HEK293 (cell line): ENCODE measurements around the gene DDX10.

ENCODE experiments used
- CTCF ChIA-PET: fragments of 350-600 bp; formaldehyde crosslinking; extraction: SDS; loops from one replicate; lab custom pipeline; 2021; ENCODE audit warnings: antibody characterized with exemption; lab: Yijun Ruan, JAX
- POLR2A ChIA-PET: fragments of 300-600 bp; formaldehyde crosslinking; extraction: SDS; loops from one replicate; lab custom pipeline; 2020; ENCODE audit warnings: antibody characterized with exemption, inconsistent platforms; lab: Yijun Ruan, JAX
- H3K27ac ChIP-seq: fragments of 200-500 bp; sonication (Bioruptor generic); 2 replicates; pipeline ENCODE4 v1.5.1; 2014; ENCODE audit warnings: low read depth, low read length, control low read depth, inconsistent platforms; ENCODE audit errors: extremely low read depth
- H3K36me3 ChIP-seq, 2 experiments: fragments of 200-500 bp in 1 of 2; sonication (Bioruptor generic) in 1 of 2; 1 replicate in 1 of 2; 2 replicates in 1 of 2; pipeline ENCODE4 v1.5.1; 2014 to 2017; ENCODE audit warnings: inconsistent platforms in 2 of 2, low read length in 2 of 2; ENCODE audit not compliant: control insufficient read depth in 2 of 2, insufficient read depth in 1 of 2
- H3K4me1 ChIP-seq: fragments of 200-500 bp; sonication (Bioruptor generic); 2 replicates; pipeline ENCODE4 v1.5.1; 2014; ENCODE audit warnings: mild to moderate bottlenecking, low read length, inconsistent platforms; ENCODE audit not compliant: control insufficient read depth, insufficient read depth
- H3K4me3 ChIP-seq: 2 replicates; pipeline ENCODE4 v1.5.1; 2011; ENCODE audit warnings: low read depth, mild to moderate bottlenecking, control low read depth, low read length, moderate library complexity
- H3K9me3 ChIP-seq: fragments of 200-500 bp; sonication (Bioruptor generic); 2 replicates; pipeline ENCODE4 v1.5.1; 2014; ENCODE audit warnings: low read depth, low read length, inconsistent platforms; ENCODE audit not compliant: control insufficient read depth, insufficient read depth
- FEZF1 ChIP-seq: fragments of 450-650 bp; formaldehyde crosslinking; IDR thresholded peaks from 2 replicates; pipeline ENCODE4 v1.5.1; 2016; ENCODE audit warnings: missing biosample characterization, missing genetic modification characterization
- HOXA7 ChIP-seq: sonication (generic); formaldehyde crosslinking; IDR thresholded peaks from 2 replicates; pipeline ENCODE4 v1.8.1; 2022; ENCODE audit warnings: missing genetic modification reagents, borderline replicate concordance
- KLF7 ChIP-seq: fragments of 450-650 bp; formaldehyde crosslinking; IDR thresholded peaks from 2 replicates; pipeline ENCODE4 v1.5.1; 2016; ENCODE audit warnings: missing biosample characterization, missing genetic modification characterization, borderline replicate concordance
- OVOL3 ChIP-seq: fragments of 450-650 bp; formaldehyde crosslinking; IDR thresholded peaks from 2 replicates; pipeline ENCODE4 v1.5.1; 2016; ENCODE audit warnings: missing biosample characterization, missing genetic modification characterization
- SALL2 ChIP-seq: fragments of 450-650 bp; formaldehyde crosslinking; IDR thresholded peaks from 2 replicates; pipeline ENCODE4 v1.5.0; 2017; ENCODE audit warnings: missing biosample characterization, mild to moderate bottlenecking, missing genetic modification characterization, borderline replicate concordance
- SP2 ChIP-seq: fragments of 450-650 bp; formaldehyde crosslinking; IDR thresholded peaks from 2 replicates; pipeline ENCODE4 v1.5.1; 2016; ENCODE audit warnings: missing biosample characterization, missing genetic modification characterization
- ZBTB6 ChIP-seq: fragments of 450-650 bp; formaldehyde crosslinking; IDR thresholded peaks from 2 replicates; pipeline ENCODE4 v1.5.1; 2017; ENCODE audit warnings: missing biosample characterization, missing genetic modification characterization
- ZNF132 ChIP-seq: fragments of 450-650 bp; formaldehyde crosslinking; IDR thresholded peaks from 2 replicates; pipeline ENCODE4 v1.5.1; 2017; ENCODE audit warnings: missing biosample characterization, missing genetic modification characterization, borderline replicate concordance
- ZNF133 ChIP-seq: fragments of 450-650 bp; formaldehyde crosslinking; IDR thresholded peaks from 2 replicates; pipeline ENCODE4 v1.5.1; 2016; ENCODE audit warnings: missing biosample characterization, missing genetic modification characterization
- ZNF202 ChIP-seq: fragments of 450-650 bp; formaldehyde crosslinking; IDR thresholded peaks from 2 replicates; pipeline ENCODE4 v1.5.1; 2016; ENCODE audit warnings: missing biosample characterization, missing genetic modification characterization, borderline replicate concordance
- ZNF239 ChIP-seq: fragments of 450-650 bp; formaldehyde crosslinking; IDR thresholded peaks from 2 replicates; pipeline ENCODE4 v1.5.1; 2016; ENCODE audit warnings: missing biosample characterization, missing genetic modification characterization
- ZNF24 ChIP-seq: fragments of 450-650 bp; formaldehyde crosslinking; IDR thresholded peaks from 2 replicates; pipeline ENCODE4 v1.5.1; 2016; ENCODE audit warnings: missing biosample characterization, missing genetic modification characterization
- ZNF280C ChIP-seq: fragments of 450-650 bp; formaldehyde crosslinking; IDR thresholded peaks from 2 replicates; pipeline ENCODE4 v1.5.1; 2016; ENCODE audit warnings: missing biosample characterization, missing genetic modification characterization
- ZNF302 ChIP-seq: fragments of 450-650 bp; formaldehyde crosslinking; IDR thresholded peaks from 2 replicates; pipeline ENCODE4 v1.5.1; 2016; ENCODE audit warnings: missing biosample characterization, missing genetic modification characterization, low read depth
- ZNF341 ChIP-seq: fragments of 450-650 bp; formaldehyde crosslinking; IDR thresholded peaks from 2 replicates; pipeline ENCODE4; 2016; ENCODE audit warnings: low read depth, missing biosample characterization, missing genetic modification characterization
- ZNF391 ChIP-seq: fragments of 450-650 bp; formaldehyde crosslinking; IDR thresholded peaks from 2 replicates; pipeline ENCODE4 v1.5.1; 2016; ENCODE audit warnings: low read depth, missing biosample characterization, missing genetic modification characterization, borderline replicate concordance
- ZNF48 ChIP-seq: fragments of 450-650 bp; formaldehyde crosslinking; IDR thresholded peaks from 2 replicates; pipeline ENCODE4 v1.5.1; 2016; ENCODE audit warnings: missing biosample characterization, missing genetic modification characterization
- ZNF548 ChIP-seq: fragments of 450-650 bp; formaldehyde crosslinking; IDR thresholded peaks from 2 replicates; pipeline ENCODE4 v1.5.1; 2016; ENCODE audit warnings: missing biosample characterization, missing genetic modification characterization
- ZNF549 ChIP-seq: fragments of 450-650 bp; IDR thresholded peaks from 2 replicates; pipeline ENCODE4 v1.5.1; 2018; ENCODE audit warnings: missing biosample characterization, missing genetic modification characterization, mild to moderate bottlenecking, inconsistent platforms, moderate library complexity
- ZNF561 ChIP-seq: fragments of 450-650 bp; IDR thresholded peaks from 2 replicates; pipeline ENCODE4 v1.5.1; 2018; ENCODE audit warnings: missing biosample characterization, missing genetic modification characterization, borderline replicate concordance
- ZNF621 ChIP-seq: fragments of 450-650 bp; formaldehyde crosslinking; IDR thresholded peaks from 2 replicates; pipeline ENCODE4 v1.5.1; 2017; ENCODE audit warnings: missing biosample characterization, missing genetic modification characterization
- ZNF623 ChIP-seq: fragments of 450-650 bp; formaldehyde crosslinking; IDR thresholded peaks from 2 replicates; pipeline ENCODE4 v1.5.1; 2016; ENCODE audit warnings: missing biosample characterization, missing genetic modification characterization
- ZNF624 ChIP-seq: fragments of 450-650 bp; formaldehyde crosslinking; IDR thresholded peaks from 2 replicates; pipeline ENCODE4 v1.5.1; 2017; ENCODE audit warnings: missing biosample characterization, missing genetic modification characterization
- ZNF791 ChIP-seq: fragments of 450-650 bp; formaldehyde crosslinking; IDR thresholded peaks from 2 replicates; pipeline ENCODE4 v1.5.1; 2016; ENCODE audit warnings: missing biosample characterization, missing genetic modification characterization
- ZSCAN16 ChIP-seq: fragments of 450-650 bp; formaldehyde crosslinking; IDR thresholded peaks from 2 replicates; pipeline ENCODE4 v1.5.1; 2016; ENCODE audit warnings: missing biosample characterization, missing genetic modification characterization

DDX10 gene

DNA sequence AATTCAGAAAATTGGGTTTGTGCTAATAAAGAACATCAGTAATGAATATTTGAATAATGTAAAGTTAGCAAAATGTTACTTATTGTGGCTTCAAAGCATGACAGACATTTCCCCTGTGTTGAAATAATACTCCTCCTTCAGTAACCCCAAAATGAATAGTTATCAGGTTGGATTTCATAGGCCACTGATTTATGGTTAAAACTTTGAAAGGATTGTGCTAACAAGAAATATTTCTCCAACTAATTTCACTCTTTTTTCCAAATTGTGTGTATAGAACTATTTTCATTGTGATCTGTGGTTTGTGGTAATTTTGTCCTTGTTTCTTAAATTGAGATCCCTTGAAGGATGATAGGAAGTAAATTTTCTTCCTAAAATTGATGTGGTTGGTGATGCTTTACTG, 7.9 kb downstream of the DDX10 start:
- CTCF ChIA-PET = interaction anchor here (0.7 kb wide), 1 partner anchor 1304 kb away, joined by 4 read pairs; no protein-coding TSS in a partner anchor
- TF ChIP-seq ZNF133 (no peak), ZNF239 (tag by site-specific recombination) (no peak), FEZF1 (tag by site-specific recombination) (no peak), ZNF48 (tag by site-specific recombination) (no peak), ZNF791 (tag by site-specific recombination) (no peak), ZNF561 (tag by site-specific recombination) (no peak), ZNF202 (tag by site-specific recombination) (no peak), ZNF549 (tag by site-specific recombination) (no peak), ZNF623 (tag by site-specific recombination) (no peak), ZNF280C (tag by site-specific recombination) (no peak), ZNF391 (tag by site-specific recombination) (no peak), ZBTB6 (tag by site-specific recombination) (no peak), ZNF621 (tag by site-specific recombination) (no peak), ZSCAN16 (tag by site-specific recombination) (no peak), OVOL3 (no peak), HOXA7 (CRISPR knock-in tag) (no peak), SALL2 (no peak), ZNF24 (tag by site-specific recombination) (no peak)
- no peak overlapping the region for H3K27ac ChIP-seq
- H3K36me3 ChIP-seq = peaks cover 0 to 46% of the 10 kb centered on the region in 2 experiments; a peak in 1 of 3 replicates
- no peaks in the 10 kb centered on the region for H3K9me3 ChIP-seq
- H3K4me1 ChIP-seq = no peaks in the 10 kb centered on the region
- H3K4me3 ChIP-seq = no peak overlapping the region
- POLR2A ChIA-PET = no interaction called here

DNA sequence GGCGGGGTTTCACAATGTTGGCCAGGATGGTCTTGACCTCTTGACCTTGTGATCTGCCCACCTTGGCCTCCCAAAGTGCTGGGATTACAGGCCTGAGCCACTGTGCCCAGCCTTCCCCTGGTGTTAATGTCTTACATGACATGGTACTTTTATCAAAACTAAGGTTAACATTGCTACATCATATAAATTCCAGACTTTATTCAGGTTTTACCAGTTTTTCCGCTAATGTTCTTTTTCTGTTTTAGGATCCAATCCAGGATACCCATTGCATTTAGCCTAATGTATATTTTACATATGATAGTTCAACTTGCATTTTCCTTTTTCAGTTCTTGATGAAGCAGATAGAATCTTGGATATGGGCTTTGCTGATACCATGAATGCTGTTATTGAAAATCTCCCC, 14.2 kb downstream of the DDX10 start:
- ChIA-PET CTCF (no interaction called here), POLR2A (no interaction called here)
- Histone ChIP-seq H3K4me1 (no peaks in the 10 kb centered on the region), H3K9me3 (no peaks in the 10 kb centered on the region), H3K4me3 (no peak overlapping the region), H3K27ac (no peak overlapping the region), H3K36me3 (peaks cover 0 to 61% of the 10 kb centered on the region in 2 experiments; a peak in 2 of 3 replicates)
- no peak for TF ChIP-seq ZNF624 (tag by site-specific recombination)

GRCh38 chr11:108680271-108680670, 15.4 kb downstream of the DDX10 start:
- CTCF ChIA-PET = no interaction called here
- Histone ChIP-seq H3K4me3 (no peak overlapping the region), H3K9me3 (no peaks in the 10 kb centered on the region), H3K36me3 (peaks cover 0 to 55% of the 10 kb centered on the region in 2 experiments; a peak in 2 of 3 replicates), H3K4me1 (no peaks in the 10 kb centered on the region), H3K27ac (no peak overlapping the region)
- POLR2A ChIA-PET = no interaction called here
- TF ChIP-seq SP2 (tag by site-specific recombination) (no peak), ZNF341 (tag by site-specific recombination) (no peak), ZBTB6 (tag by site-specific recombination) (no peak), ZNF302 (tag by site-specific recombination) (no peak), ZNF132 (tag by site-specific recombination) (no peak), ZNF548 (tag by site-specific recombination) (no peak), KLF7 (tag by site-specific recombination) (no peak)
